HG03439 (cell line): ENCODE results near the gene GLDN.
"Not testable (repeated sequence)": the region's sequence is repeated elsewhere in the genome, so short reads cannot be mapped to it uniquely, and the experiment has no call there.

Experiments used
- ATAC-seq: cut with Tn5 transposase; IDR thresholded peaks from one replicate; pipeline ENCODE4 v1.9.1; 2021; ENCODE audit warnings: mild to moderate bottlenecking, moderate library complexity; ENCODE audit not compliant: unreplicated experiment

Gene GLDN

GRCh38 chr15:51438526-51438925, 97.1 kb downstream of the GLDN start:
- no peak for ATAC-seq

- ATAC-seq, result no peak
Observed at GRCh38 chr15:51443282-51443914, 101.9 kb downstream of the GLDN start.

GRCh38 chr15:51444112-51444511, 102.7 kb downstream of the GLDN start:
- no peak for ATAC-seq

DNA sequence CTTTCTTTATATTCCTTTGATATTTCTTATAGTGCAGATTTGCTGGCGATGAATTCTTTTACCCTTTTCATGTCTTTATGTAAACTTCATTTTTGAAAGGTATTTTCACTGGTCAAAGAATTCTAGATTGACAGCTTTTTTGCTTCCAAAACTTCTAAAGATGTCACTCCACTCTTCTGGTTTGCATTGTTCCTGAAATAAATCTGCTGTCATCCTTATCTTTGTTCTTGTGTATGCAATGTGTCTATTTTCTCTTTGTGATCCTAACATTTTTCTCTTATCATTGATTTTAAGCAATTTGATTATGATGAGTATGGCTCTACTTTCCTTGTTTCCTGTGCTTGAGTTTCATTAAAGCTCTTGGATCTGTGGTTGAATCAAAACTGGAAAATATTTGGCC, 103.4 kb downstream of the GLDN start:
- no peak for ATAC-seq

- ATAC-seq, result not testable (repeated sequence)
Observed at GRCh38 chr15:51446029-51446744, 104.7 kb downstream of the GLDN start.

- ATAC-seq, result no peak
Observed at GRCh38 chr15:51447855-51448621, 106.6 kb downstream of the GLDN start.

GRCh38 chr15:51448622-51449399, 107.4 kb downstream of the GLDN start:
- no peak for ATAC-seq

DNA sequence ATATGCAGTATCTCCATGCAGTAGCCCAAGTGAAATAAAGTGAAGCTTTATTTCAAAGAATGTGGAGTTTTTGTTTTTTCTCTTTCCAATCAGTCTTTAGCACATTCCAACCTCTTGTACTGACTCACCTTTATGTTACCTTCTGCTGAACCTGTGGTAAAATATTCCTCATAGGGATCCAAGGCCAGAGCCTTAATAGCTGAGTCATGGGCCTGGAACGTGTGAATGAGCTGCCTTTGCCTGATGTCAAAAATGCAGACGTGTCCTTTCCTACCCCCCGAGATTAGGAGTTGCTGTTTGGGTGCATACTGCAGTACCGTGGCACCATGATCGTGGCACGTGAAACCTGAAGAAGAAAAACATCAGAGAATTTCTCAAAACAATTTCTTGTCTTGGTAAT, 108.5 kb downstream of the GLDN start:
- ATAC-seq, result no peak
